Measurements from ENCODE around the gene PSMB8.
A peak's percentile ranks its signal among the peaks of the same experiment; 100 is the strongest.
"Not testable (repeated sequence)": the region's sequence is repeated elsewhere in the genome, so short reads cannot be mapped to it uniquely, and the experiment has no call there.

PSMB8 gene

GRCh38 chr6:32885698-32886286, 41.9 kb upstream of the PSMB8 start:
- no peak overlapping the region for H3K4me3 ChIP-seq (ENCODE audit: low read length)
- peak; percentile 39 for DNase-seq (ENCODE audit: low read depth)

GRCh38 chr6:32883789-32884188, 39.9 kb upstream of the PSMB8 start:
- no peak for TF ChIP-seq CTCF (conservative IDR thresholded peaks at IDR 0.05; ENCODE audit: low read depth, low read length)
- peak; percentile 37 for DNase-seq (ENCODE audit: low read depth)

More at GRCh38 chr6:32885698-32886286, 41.9 kb upstream of the PSMB8 start:
- peak; percentile 47 for TF ChIP-seq CTCF (conservative IDR thresholded peaks at IDR 0.05; ENCODE audit: low read depth, low read length)

GRCh38 chr6:32882879-32883250, 39.0 kb upstream of the PSMB8 start:
- DNase-seq (ENCODE audit: low read depth), result no peak
- H3K4me3 ChIP-seq (ENCODE audit: low read length), result no peak overlapping the region
- TF ChIP-seq CTCF (conservative IDR thresholded peaks at IDR 0.05; ENCODE audit: low read depth, low read length), result no peak

More at GRCh38 chr6:32883789-32884188, 39.9 kb upstream of the PSMB8 start:
- no peak overlapping the region for H3K4me3 ChIP-seq (ENCODE audit: low read length)

GRCh38 chr6:32880962-32881361, 37.1 kb upstream of the PSMB8 start:
- DNase-seq (ENCODE audit: low read depth); H3K4me3 ChIP-seq (ENCODE audit: low read length): not testable (repeated sequence)

GRCh38 chr6:32879691-32880090, 35.8 kb upstream of the PSMB8 start:
- DNase-seq (ENCODE audit: low read depth), result no peak
- no peak for TF ChIP-seq CTCF (conservative IDR thresholded peaks at IDR 0.05; ENCODE audit: low read depth, low read length)
- H3K4me3 ChIP-seq (ENCODE audit: low read length), result no peak overlapping the region

GRCh38 chr6:32876603-32877002, 32.8 kb upstream of the PSMB8 start:
- no peak overlapping the region for H3K4me3 ChIP-seq (ENCODE audit: low read length)
- TF ChIP-seq CTCF (conservative IDR thresholded peaks at IDR 0.05; ENCODE audit: low read depth, low read length), result no peak
- no peak for DNase-seq (ENCODE audit: low read depth)

- DNase-seq (ENCODE audit: low read depth); H3K4me3 ChIP-seq (ENCODE audit: low read length): not testable (repeated sequence)
Observed at GRCh38 chr6:32873947-32874346, 30.1 kb upstream of the PSMB8 start.

GRCh38 chr6:32868257-32868788, 24.5 kb upstream of the PSMB8 start:
- DNase-seq (ENCODE audit: low read depth), result peak; percentile 11
- no peak overlapping the region for H3K4me3 ChIP-seq (ENCODE audit: low read length)
- peak; percentile 92 for TF ChIP-seq CTCF (conservative IDR thresholded peaks at IDR 0.05; ENCODE audit: low read depth, low read length)
